HuH-7.5 (cell line): Measurements from ENCODE around the gene ATF7.
"Not testable (repeated sequence)": the region's sequence is repeated elsewhere in the genome, so short reads cannot be mapped to it uniquely, and the experiment has no call there.

Source experiments
- DNase-seq: peaks from one replicate; pipeline ENCODE4 v3.0.0; 2011; ENCODE audit warnings: low spot score

Gene ATF7

DNA sequence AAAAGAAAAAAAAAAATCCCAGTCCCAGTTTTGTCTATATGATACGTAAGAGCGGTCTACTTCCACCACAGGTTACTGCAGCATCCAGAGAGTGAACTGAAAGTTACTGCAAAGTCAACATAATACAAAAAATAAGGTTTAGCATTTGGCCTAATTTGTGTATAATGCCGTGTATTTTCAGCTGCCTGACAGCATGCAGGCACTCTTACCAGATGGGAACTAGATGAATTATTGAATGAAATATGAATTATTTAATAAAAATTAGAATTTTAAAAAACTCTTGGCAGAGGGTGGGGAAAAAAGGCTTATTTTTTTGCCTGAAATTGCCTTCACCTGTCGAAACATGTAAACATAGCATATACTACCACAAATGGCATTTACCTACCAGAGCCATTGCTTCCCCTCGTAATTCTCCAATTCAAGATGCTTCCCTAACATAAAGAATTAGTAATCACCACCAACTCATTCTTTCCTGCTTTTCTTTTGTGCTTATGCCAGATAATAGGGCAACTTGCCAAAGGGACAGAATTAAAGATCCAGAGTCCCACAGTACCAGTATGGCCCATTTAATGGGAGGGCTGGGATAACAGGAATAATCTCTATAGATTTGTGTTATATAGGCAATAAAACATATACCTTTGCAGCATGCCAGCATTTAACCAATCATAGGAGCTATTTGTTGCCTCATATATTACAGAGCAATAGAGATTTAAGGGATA is 31.1 kb downstream of the ATF7 start:
- no peak for DNase-seq

DNA sequence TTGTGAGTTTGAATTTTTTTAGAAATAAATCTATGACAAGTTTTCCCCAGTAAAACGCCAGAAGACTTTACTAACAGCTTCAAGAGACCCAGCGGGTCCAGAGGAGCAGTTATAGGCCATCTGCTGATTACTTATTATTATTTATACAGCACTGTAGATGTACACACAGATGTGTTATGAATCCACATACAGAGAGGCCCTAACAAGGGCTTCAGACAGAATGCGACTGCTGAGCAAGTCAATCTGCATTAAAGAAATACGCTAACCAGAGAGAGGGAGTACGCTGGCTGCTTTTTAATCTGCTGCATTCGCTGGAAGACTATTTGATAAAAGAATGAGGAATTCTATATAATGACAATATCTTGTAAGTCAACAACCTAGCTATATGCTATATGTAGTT is 32.5 kb downstream of the ATF7 start:
- no peak for DNase-seq

- DNase-seq: no peak
These were observed 33.2 kb downstream of the ATF7 start for GRCh38 chr12:53593031-53593430.

DNA sequence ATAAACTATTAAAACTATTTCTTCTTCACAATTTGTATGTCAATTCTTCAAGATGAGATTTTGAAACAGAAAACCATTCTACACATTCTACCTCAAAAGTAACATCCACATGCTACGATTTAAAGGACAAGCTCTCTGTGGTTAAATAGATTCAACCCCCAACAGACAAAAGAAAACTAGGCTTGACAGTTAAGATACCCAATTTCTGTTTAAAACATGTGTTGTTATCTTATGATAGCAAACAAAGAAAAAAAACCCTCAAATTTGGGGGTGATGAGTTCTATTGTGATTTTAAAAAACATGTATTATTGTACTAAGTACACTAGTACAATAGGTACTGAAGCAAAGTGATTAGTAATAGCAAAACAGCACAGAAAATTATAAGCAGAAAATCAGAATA is 33.8 kb downstream of the ATF7 start:
- DNase-seq: no peak

DNA sequence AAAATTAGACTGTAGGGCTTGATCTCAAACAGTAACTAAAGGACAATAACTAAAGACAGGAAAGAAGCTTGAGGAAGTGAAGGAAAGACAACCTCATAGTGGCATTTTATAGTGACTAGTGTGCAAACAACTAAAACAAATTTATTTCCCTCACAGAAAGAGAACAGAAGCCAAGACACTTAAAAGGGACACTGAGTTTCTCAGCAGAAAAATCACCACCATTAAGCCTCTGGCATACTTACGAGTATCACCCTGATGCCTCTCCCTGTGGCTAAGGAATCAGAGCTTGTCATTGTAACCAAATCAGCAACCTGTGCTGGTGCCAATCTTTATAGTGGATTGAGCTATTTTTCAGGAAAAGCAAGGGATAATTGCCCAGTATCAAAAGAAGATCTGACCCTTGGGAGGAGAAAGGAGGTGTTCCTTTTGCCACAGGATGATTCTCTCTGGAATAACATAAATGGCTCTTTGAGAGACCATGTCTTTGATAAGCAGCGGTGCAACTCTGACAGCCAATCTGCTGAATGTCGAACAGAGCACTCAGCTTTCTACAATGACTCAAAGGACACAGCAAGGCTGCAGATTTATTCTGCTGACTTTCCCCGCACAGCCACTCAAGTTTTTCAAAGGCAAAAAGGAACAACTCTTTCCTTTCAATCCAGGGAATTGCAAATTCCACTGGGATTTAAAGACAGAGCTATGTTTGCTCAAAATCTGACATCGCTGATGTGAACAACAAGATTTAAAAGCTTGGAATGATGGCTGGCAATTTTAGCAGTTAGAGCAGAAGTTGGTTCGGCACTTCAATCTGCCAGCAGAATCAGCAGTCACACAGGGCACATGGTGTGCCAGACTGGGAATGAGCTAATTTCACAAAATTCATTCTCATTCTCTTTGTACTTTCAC is 34.6 kb downstream of the ATF7 start:
- DNase-seq: no peak

GRCh38 chr12:53590652-53591051 is 35.5 kb downstream of the ATF7 start:
- DNase-seq: no peak

DNA sequence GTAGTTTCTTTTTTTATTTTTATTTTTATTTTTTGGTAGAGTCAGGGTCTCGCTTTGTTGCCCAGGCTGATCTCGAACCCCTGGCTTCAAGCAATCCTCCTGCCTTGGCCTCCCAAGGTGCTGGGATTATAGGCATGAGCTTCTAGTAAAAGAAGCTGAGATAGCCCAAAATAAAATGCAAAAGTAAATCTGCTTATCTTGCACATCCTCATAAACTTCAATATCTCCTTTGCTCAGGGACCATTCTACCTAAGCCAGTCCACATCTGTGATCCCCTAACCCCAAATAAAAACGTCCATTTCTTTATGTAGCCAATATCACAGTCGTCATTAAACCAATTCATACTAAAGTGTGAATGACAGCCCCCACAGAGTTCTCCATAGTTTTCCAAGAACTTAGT is 36.3 kb downstream of the ATF7 start:
- DNase-seq: no peak

DNA sequence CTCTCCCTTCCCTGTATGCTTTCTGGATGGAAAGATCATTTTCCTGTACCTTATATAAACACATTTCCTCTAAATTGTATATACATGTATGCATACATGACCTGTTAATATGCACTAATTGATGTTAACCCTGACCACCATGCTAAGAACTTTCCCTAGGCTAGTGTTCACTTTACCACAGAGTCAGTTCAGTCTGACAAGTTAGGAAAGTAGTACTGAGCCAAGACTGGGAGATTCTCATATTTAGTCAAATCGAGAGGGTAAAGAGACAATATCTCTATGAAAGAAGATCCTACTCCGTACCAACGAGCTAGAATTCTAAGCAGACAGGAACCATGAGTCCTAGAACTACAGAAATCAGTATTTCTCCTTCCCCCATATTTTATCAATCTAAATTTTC is 36.8 kb downstream of the ATF7 start:
- no peak for DNase-seq

DNA sequence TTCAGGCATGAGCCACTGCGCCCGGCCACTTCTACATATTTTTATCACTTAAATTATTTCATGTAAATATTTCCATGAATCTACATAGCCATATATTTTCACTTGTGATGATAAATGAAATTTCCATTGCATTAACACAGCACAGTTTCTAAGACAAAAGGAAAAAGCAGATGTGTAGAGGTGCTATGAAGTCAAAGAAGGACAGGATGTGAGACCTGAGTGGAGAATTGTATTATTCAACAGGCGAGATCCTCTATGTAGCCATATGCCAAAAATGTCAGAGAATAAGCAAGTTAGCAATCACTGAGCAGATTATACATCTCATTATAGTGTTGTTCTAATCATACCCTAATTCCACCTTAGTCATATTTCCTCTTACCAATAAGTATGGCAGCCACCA is 38.1 kb downstream of the ATF7 start:
- no peak for DNase-seq

- DNase-seq: no peak
These were observed 39.4 kb downstream of the ATF7 start for GRCh38 chr12:53586745-53587144.

DNA sequence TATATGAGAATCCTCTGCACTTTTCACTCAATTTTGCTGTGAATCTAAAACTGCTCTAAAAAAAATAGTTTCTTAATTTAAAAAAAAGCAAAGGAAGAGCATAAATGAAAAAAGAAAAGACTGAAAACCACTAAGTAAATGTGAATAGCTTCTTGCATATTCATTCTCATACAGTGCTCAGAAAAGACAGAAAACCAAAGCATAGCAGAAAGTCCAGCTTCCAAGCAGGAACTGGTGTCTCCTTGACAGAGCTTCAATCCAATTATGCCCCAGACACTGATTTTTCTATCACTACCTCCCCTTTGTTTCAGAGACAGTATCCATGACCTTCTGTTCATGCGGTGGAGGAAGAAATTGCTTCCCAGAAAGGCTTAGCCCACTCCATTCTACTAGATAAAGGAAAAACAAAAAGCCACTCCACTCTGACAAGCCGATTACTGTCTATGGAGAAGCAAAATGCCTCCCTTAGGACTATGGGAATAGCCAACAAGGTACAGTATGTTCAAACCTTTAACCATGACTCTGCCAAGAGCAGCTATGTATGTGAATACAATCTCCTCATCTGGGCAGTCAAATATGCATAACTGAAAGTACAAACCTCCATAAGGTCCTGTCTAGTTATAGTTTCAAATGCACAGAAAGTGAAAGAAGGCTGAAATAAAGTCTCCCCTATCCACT is 40.6 kb downstream of the ATF7 start:
- no peak for DNase-seq

DNA sequence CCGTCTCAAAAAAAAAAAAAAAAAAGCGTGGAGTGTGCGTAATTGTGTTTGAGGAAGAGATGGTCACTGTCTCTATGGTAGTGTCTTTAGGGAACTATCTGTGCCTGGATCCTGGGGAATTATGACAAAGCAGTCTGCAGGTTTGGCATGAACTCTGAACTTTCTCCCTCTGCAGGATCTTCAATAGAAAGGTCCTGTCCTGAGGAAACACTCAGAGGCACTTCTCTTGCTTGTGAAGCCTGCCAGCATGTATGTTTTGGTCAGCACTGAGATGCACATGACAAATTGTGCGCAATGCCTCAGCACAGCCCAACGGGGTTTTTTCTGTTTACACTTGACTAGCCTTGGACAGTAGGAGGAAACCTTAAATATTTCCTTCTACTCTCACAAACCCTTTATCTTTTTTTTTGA is 46.6 kb downstream of the ATF7 start:
- DNase-seq: no peak

DNA sequence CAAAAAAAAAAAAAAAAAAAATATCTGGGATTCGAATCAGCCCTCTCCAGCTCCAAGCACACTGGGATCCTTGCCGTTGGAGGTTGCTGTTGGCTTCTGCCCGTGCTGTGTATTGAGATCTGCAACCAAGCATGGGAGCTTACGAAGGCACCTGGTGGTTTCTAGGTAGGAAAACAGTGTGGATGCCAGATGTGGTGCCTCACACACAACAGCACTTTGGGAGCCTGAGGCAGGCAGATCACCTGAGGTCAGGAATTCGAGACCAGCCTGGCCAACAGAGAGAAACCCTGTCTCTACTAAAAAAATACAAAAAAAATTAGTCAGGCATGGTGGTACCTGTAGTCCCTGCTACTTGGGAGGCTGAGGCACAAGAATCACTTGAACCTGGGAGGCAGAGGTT is 47.4 kb downstream of the ATF7 start:
- no peak for DNase-seq

DNA sequence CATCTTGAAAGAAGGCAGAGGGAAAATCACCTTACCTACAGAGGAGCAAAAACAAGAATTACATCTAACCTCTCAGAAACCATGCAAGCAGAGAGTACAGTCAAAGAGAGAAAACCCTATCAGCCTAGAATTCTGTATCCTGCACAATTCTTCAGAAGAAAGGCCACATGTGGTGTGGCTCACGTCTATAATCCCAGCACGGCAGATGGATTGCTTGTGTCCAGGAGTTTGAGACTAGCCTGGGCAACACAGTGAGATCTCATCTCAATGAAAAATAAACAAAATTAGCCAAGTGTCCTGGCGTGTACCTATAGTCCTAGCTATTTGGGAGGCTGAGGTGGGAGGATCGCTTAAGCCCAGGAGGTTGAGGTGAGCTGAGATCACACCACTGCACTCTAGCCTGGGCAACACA is 48.2 kb downstream of the ATF7 start:
- no peak for DNase-seq

GRCh38 chr12:53575502-53576249 is 50.5 kb downstream of the ATF7 start:
- DNase-seq: no peak

- no peak for DNase-seq
These were observed 53.9 kb downstream of the ATF7 start for GRCh38 chr12:53572134-53572758.

GRCh38 chr12:53571295-53571694 is 54.9 kb downstream of the ATF7 start:
- DNase-seq: no peak

GRCh38 chr12:53568809-53569557 is 57.2 kb downstream of the ATF7 start:
- DNase-seq: no peak

DNA sequence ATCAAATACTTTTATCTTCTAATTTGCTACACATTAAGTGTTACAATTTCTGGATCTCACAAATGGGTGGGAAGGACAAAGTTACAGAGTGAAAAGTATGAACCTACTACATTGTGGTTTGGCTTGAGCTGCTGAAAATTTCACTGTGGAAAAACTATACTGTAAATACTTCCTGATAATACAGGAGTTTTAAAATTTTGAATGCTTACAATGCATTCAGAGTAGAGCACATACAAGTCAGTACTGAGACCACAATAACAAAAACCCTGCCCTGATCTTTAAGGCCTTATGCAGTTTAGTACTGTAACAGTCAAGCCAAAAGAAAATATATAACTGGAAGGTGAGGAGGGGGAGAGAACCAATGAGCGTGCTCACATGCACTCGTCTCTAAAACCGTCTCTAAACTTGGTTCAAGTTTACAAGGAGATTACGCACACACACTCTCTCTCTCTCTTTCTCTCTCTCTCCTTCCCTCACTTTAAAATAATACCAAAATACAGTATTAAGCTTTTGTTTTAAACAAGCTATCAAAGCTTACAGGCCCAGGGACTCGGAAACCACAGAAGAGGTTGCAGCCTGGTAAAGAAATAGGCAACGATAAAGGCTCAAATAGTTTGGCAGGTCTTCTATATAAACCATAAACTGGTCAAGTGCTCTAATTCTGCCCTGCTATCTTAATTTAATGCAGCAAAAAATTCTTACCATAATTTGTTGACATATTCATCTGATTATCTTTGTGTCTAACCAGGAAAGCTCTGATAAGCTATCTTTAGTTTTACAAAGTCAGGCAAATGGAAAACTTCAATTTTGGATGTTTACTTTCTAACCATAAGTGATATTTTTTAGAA is 58.0 kb downstream of the ATF7 start:
- DNase-seq: no peak

- not testable (repeated sequence) for DNase-seq
These were observed 60.8 kb downstream of the ATF7 start for GRCh38 chr12:53565376-53565775.
